Mesenchymal stem cell (in vitro differentiated cells and primary cell): ENCODE results near the gene ABT1.

Source experiments
- DNase-seq: peaks from one replicate; pipeline ENCODE4 v3.0.0-alpha.2; 2013
- H2AFZ ChIP-seq: one replicate; pipeline ENCODE4 v1.6.1; 2013; ENCODE audit warnings: low read depth, mild to moderate bottlenecking, control low read depth, inconsistent platforms, low read length, moderate library complexity
- H2AK5ac ChIP-seq: 2 replicates; pipeline ENCODE4 v1.6.1; 2013; ENCODE audit warnings: low read length, moderate library complexity, mild to moderate bottlenecking, inconsistent platforms; ENCODE audit not compliant: severe bottlenecking
- H2BK120ac ChIP-seq: one replicate; pipeline ENCODE4 v1.6.1; 2013; ENCODE audit warnings: low read depth, mild to moderate bottlenecking, inconsistent platforms, low read length, moderate library complexity
- H2BK12ac ChIP-seq, 2 experiments: one replicate each; pipeline ENCODE4 v1.6.1; 2013; ENCODE audit warnings: inconsistent platforms in 2 of 2, low read length in 2 of 2, mild to moderate bottlenecking in 2 of 2, moderate library complexity in 2 of 2, control low read depth in 1 of 2
- H2BK15ac ChIP-seq: one replicate; pipeline ENCODE4 v1.6.1; 2013; ENCODE audit warnings: mild to moderate bottlenecking, low read depth, inconsistent platforms; ENCODE audit not compliant: poor library complexity, severe bottlenecking
- H2BK5ac ChIP-seq: 2 replicates; pipeline ENCODE4 v1.6.1; 2013; ENCODE audit warnings: low read depth, mild to moderate bottlenecking, low read length, control low read depth, inconsistent platforms; ENCODE audit not compliant: poor library complexity, severe bottlenecking
- H3K14ac ChIP-seq, 2 experiments: one replicate each; pipeline ENCODE4 v1.6.1; 2013; ENCODE audit warnings: inconsistent platforms in 2 of 2, low read length in 2 of 2, control low read depth in 1 of 2, mild to moderate bottlenecking in 1 of 2, moderate library complexity in 1 of 2
- H3K18ac ChIP-seq, 2 experiments: one replicate each; pipeline ENCODE4 v1.6.1; 2013; ENCODE audit warnings: inconsistent platforms in 2 of 2, low read length in 2 of 2, control low read depth in 1 of 2, low read depth in 1 of 2, mild to moderate bottlenecking in 1 of 2
- H3K23ac ChIP-seq, 2 experiments: one replicate each; pipeline ENCODE4 v1.6.1; 2013; ENCODE audit warnings: inconsistent platforms in 2 of 2, low read length in 2 of 2, mild to moderate bottlenecking in 2 of 2, moderate library complexity in 2 of 2, control low read depth in 1 of 2
- H3K27ac ChIP-seq: 2 replicates; pipeline ENCODE4 v1.5.1; 2013; ENCODE audit warnings: mild to moderate bottlenecking, moderate library complexity, low read length, control low read depth, inconsistent platforms; ENCODE audit not compliant: poor library complexity, severe bottlenecking
- H3K27me3 ChIP-seq, 2 experiments: 2 replicates each; pipeline versions ENCODE4 v1.6.1 to v1.7.0; 2013; ENCODE audit warnings: low read length in 2 of 2, mild to moderate bottlenecking in 2 of 2, moderate library complexity in 2 of 2, control low read depth in 1 of 2, inconsistent platforms in 1 of 2; ENCODE audit not compliant: control insufficient read depth in 1 of 2, insufficient read depth in 1 of 2
- H3K36me3 ChIP-seq, 2 experiments: 2 replicates each; pipeline versions ENCODE4 v1.6.1 to v1.7.0; 2013; ENCODE audit warnings: low read length in 2 of 2, control low read depth in 1 of 2, inconsistent platforms in 1 of 2, low read depth in 1 of 2, mild to moderate bottlenecking in 1 of 2; ENCODE audit not compliant: insufficient read depth in 2 of 2, control insufficient read depth in 1 of 2
- H3K4ac ChIP-seq, 2 experiments: one replicate each; pipeline ENCODE4 v1.6.1; 2013; ENCODE audit warnings: inconsistent platforms in 2 of 2, low read length in 2 of 2, mild to moderate bottlenecking in 2 of 2, moderate library complexity in 2 of 2, control low read depth in 1 of 2, low read depth in 1 of 2
- H3K4me1 ChIP-seq: 2 replicates; pipeline ENCODE4 v1.6.1; 2013; ENCODE audit warnings: low read depth, low read length, control low read depth; ENCODE audit not compliant: control insufficient read depth, insufficient read depth
- H3K4me2 ChIP-seq: 2 replicates; pipeline ENCODE4 v1.6.1; 2013; ENCODE audit warnings: low read length, mild to moderate bottlenecking, inconsistent platforms; ENCODE audit not compliant: poor library complexity, severe bottlenecking
- H3K4me3 ChIP-seq, 2 experiments: 2 replicates each; pipeline versions ENCODE4 v1.5.1 to v1.7.0; 2013; ENCODE audit warnings: low read length in 2 of 2, mild to moderate bottlenecking in 2 of 2, control low read depth in 1 of 2, low read depth in 1 of 2; ENCODE audit not compliant: insufficient read depth in 1 of 2
- H3K79me1 ChIP-seq: replicated peaks from 2 replicates; pipeline ENCODE4 v1.6.1; 2013; ENCODE audit warnings: mild to moderate bottlenecking, control low read depth, low read length, inconsistent platforms; ENCODE audit not compliant: poor library complexity, severe bottlenecking
- H3K9ac ChIP-seq: 2 replicates; pipeline ENCODE4 v1.7.0; 2013; ENCODE audit warnings: mild to moderate bottlenecking, low read length, moderate library complexity
- H3K9me3 ChIP-seq: 2 replicates; pipeline ENCODE4 v1.7.0; 2013; ENCODE audit warnings: mild to moderate bottlenecking, low read length; ENCODE audit not compliant: control insufficient read depth
- H4K8ac ChIP-seq: one replicate; pipeline ENCODE4 v1.6.1; 2013; ENCODE audit warnings: inconsistent platforms, mild to moderate bottlenecking, low read length, moderate library complexity
- H4K91ac ChIP-seq: one replicate; pipeline ENCODE4 v1.6.1; 2013; ENCODE audit warnings: mild to moderate bottlenecking, low read length, inconsistent platforms
- WGBS: methylation state at CpG from one replicate; pipeline ENCODE4 v1.1.7; 2013; ENCODE audit warnings: mixed read lengths; 5-methylcytosine and 5-hydroxymethylcytosine counted together

Gene ABT1

DNA sequence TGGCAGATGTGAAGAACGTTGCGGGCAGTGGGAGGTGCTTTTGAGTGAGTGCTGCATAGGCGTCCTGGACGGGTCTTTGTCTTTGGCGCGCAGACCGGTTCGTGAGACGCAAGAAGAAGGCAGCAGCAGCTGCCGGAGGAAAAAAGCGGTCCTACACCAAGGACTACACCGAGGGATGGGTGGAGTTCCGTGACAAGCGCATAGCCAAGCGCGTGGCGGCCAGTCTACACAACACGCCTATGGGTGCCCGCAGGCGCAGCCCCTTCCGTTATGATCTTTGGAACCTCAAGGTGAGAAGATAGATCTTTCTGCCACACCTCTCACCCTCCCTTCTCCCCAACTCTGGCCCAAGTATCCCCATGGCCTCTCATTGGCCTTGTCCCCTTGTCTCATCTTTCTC, 1.1 kb downstream of the ABT1 start:
- Histone ChIP-seq H3K9ac (peak overlapping the region; percentile 94), H2AK5ac (no peak overlapping the region), H3K4me2 (peak overlapping the region; percentile 67), H3K18ac (no peak overlapping the region), H2BK12ac (no peak overlapping the region), H2BK15ac (no peak overlapping the region), H3K27me3 (no peaks in the 10 kb centered on the region), H2BK5ac (no peak overlapping the region), H3K36me3 (peaks cover 15 to 25% of the 10 kb centered on the region in 2 experiments), H3K9me3 (no peaks in the 10 kb centered on the region), H3K27ac (no peak overlapping the region), H3K4me3 (peak overlapping the region; percentile 26 to 91), H3K14ac (no peak overlapping the region), H4K8ac (peak overlapping the region; percentile 50), H3K79me1 (peaks cover 12% of the 10 kb centered on the region), H3K23ac (no peak overlapping the region), H4K91ac (no peak overlapping the region), H2AFZ (no peak overlapping the region), H3K4me1 (peaks cover 7% of the 10 kb centered on the region), H2BK120ac (no peak overlapping the region), H3K4ac (no peak overlapping the region)
- DNase-seq = no peak
- 93% methylated on average over 21 of the region's 21 CpGs for WGBS

- Histone ChIP-seq H2AK5ac (no peak overlapping the region), H3K9me3 (no peaks in the 10 kb centered on the region), H3K14ac (no peak overlapping the region), H2BK12ac (no peak overlapping the region), H3K4ac (no peak overlapping the region), H3K36me3 (peaks cover 15 to 25% of the 10 kb centered on the region in 2 experiments), H3K27me3 (no peaks in the 10 kb centered on the region), H3K4me3 (peak overlapping the region in 1 of 2 experiments; percentile 91), H3K4me1 (peaks cover 7% of the 10 kb centered on the region), H3K23ac (no peak overlapping the region), H2AFZ (no peak overlapping the region), H3K4me2 (no peak overlapping the region), H2BK120ac (no peak overlapping the region), H3K27ac (no peak overlapping the region), H2BK5ac (no peak overlapping the region), H2BK15ac (no peak overlapping the region), H3K9ac (peak overlapping the region; percentile 94), H3K18ac (no peak overlapping the region), H4K8ac (peak overlapping the region; percentile 50), H4K91ac (no peak overlapping the region), H3K79me1 (peaks cover 12% of the 10 kb centered on the region)
- DNase-seq = no peak
- 98% methylated on average over 22 of the region's 22 CpGs for WGBS
These were observed 1.5 kb downstream of the ABT1 start for GRCh38 chr6:26598267-26598666.

DNA sequence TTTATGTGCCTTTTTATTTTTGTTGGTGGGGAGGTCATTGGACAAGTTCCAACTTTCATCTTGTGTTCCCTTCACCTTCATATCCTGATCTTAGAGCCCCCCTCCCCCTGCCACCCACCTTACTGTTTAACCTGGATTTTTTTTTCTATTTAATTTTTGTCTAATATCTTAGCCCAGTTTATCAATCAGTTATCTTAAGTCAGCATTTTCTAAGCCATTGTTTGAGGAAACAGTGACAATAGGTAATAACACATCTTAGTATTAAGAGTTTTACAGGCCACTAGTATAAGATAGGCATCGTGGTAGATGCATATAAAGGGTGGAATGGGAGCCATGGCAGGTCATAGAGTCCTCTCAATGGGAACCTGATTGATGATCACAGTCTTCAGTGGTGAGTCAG, 2.4 kb downstream of the ABT1 start:
- Histone ChIP-seq H3K9ac (no peak overlapping the region), H3K9me3 (no peaks in the 10 kb centered on the region), H2BK15ac (no peak overlapping the region), H3K27ac (no peak overlapping the region), H3K79me1 (peaks cover 12% of the 10 kb centered on the region), H3K27me3 (no peaks in the 10 kb centered on the region), H2BK5ac (no peak overlapping the region), H3K14ac (no peak overlapping the region), H4K8ac (no peak overlapping the region), H2AK5ac (no peak overlapping the region), H3K4me2 (no peak overlapping the region), H3K18ac (no peak overlapping the region), H2AFZ (no peak overlapping the region), H3K4me3 (no peak overlapping the region), H3K4me1 (peaks cover 7% of the 10 kb centered on the region), H2BK12ac (no peak overlapping the region), H2BK120ac (no peak overlapping the region), H3K4ac (no peak overlapping the region), H3K36me3 (peaks cover 15 to 25% of the 10 kb centered on the region in 2 experiments), H4K91ac (no peak overlapping the region), H3K23ac (no peak overlapping the region)
- DNase-seq = no peak
- whole genome bisulfite sequencing = 100% methylated on average over 1 of the region's 1 CpG

DNA sequence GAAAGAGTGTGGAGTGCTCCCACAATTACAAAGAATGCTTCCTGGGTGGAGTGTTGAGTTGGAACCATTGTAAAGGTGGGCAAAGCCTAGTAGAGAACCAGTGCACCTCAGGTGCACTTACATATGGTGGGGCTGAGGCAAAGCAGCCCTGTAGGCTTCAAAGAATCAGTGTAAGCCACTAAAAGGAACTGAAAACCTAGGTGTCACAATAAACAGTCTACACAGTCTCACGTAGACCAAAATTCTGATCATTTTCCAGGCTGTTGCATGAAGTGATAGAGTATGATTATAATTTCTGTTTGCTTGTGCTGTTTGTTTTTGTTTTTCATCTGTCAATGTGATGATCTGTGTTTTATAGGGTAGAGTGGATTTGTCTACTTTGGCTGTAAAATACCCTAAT, 2.8 kb downstream of the ABT1 start:
- Histone ChIP-seq H2BK12ac (no peak overlapping the region), H4K8ac (no peak overlapping the region), H2BK120ac (no peak overlapping the region), H2BK5ac (no peak overlapping the region), H2AK5ac (no peak overlapping the region), H3K4me2 (no peak overlapping the region), H3K9ac (peak overlapping the region; percentile 7), H2AFZ (no peak overlapping the region), H3K4me1 (peaks cover 7% of the 10 kb centered on the region), H3K27ac (no peak overlapping the region), H2BK15ac (no peak overlapping the region), H3K36me3 (peaks cover 15 to 25% of the 10 kb centered on the region in 2 experiments), H3K79me1 (peaks cover 12% of the 10 kb centered on the region), H3K23ac (no peak overlapping the region), H3K4me3 (no peak overlapping the region), H4K91ac (no peak overlapping the region), H3K14ac (no peak overlapping the region), H3K9me3 (no peaks in the 10 kb centered on the region), H3K4ac (no peak overlapping the region), H3K27me3 (no peaks in the 10 kb centered on the region), H3K18ac (no peak overlapping the region)
- 100% methylated on average over 1 of the region's 1 CpG for WGBS
- no peak for DNase-seq
